Tibial nerve (tissue), 3 donors: ENCODE measurements around the gene VPS35.

Experiments
- CTCF ChIP-seq, 5 experiments: fragments of 200-600 bp in 3 of 5; fragments of 450-650 bp in 2 of 5; sonication (generic) in 3 of 5; IDR thresholded peaks; one replicate each; pipeline ENCODE4 v1.5.1; 2016 to 2019; ENCODE audit warnings: antibody characterized with exemption in 5 of 5, mild to moderate bottlenecking in 3 of 5, moderate library complexity in 2 of 5
- POLR2A ChIP-seq, 2 donors: fragments of 450-650 bp; IDR thresholded peaks; one replicate each; pipeline ENCODE4 v1.6.1; 2017; ENCODE audit warnings: antibody characterized with exemption in 2 of 2, mild to moderate bottlenecking in 2 of 2, moderate library complexity in 2 of 2

- TF ChIP-seq POLR2A (IDR thresholded peaks at IDR 0.05) (no peak), CTCF (IDR thresholded peaks at IDR 0.05) (peak in 1 of 5 experiments; percentile 11)
Observed at GRCh38 chr16:46629331-46630219, 59.4 kb downstream of the VPS35 start.
